IMR-90 (cell line): Measurements from ENCODE around the gene ZKSCAN8. TPM values are rescaled to one million over a fixed set of nuclear protein-coding genes. Genes with fewer than 3 reads are reported as not detected.
"Not testable (repeated sequence)": the region's sequence is repeated elsewhere in the genome, so short reads cannot be mapped to it uniquely, and the experiment has no call there.

Source experiments
- ATAC-seq: fragments of 200-7000 bp; cut with Tn5 transposase; 2 replicates; pipeline ENCODE4 v1.9.1; 2020; ENCODE audit warnings: low read depth, mild to moderate bottlenecking, moderate library complexity
- BruUV-seq: library from RNA; stranded (reverse); fragments of 400-500 nt; replicated peaks from 2 replicates; lab custom pipeline; 2021; lab: Mats Ljungman, UMichigan
- CTCF ChIA-PET: fragments of 300-600 bp; formaldehyde crosslinking; extraction: SDS; loops from one replicate; lab custom pipeline; 2021; ENCODE audit warnings: antibody characterized with exemption; lab: Yijun Ruan, JAX
- POLR2A ChIA-PET: fragments of 300-600 bp; sonication (Branson Sonifier 250); formaldehyde crosslinking; loops from one replicate; lab custom pipeline; 2022; ENCODE audit warnings: antibody characterized with exemption; ENCODE audit not compliant: unreplicated experiment; lab: Charles Lee
- DNase-seq: peaks from one replicate; pipeline ENCODE4 v3.0.0; 2013
- H2AFZ ChIP-seq: replicated peaks from 2 replicates; pipeline ENCODE3; 2013; ENCODE audit warnings: low read length, mild to moderate bottlenecking; ENCODE audit not compliant: poor library complexity
- H2AK5ac ChIP-seq: 2 replicates; pipeline ENCODE4 v1.6.1; 2013; ENCODE audit warnings: low read depth, low read length, inconsistent platforms
- H2AK9ac ChIP-seq: replicated peaks from 2 replicates; pipeline ENCODE3; 2013; ENCODE audit warnings: mild to moderate bottlenecking, low read depth, low read length, moderate library complexity; ENCODE audit not compliant: poor library complexity
- H2BK120ac ChIP-seq: 2 replicates; pipeline ENCODE4 v1.6.1; 2013; ENCODE audit warnings: low read depth, low read length, inconsistent platforms
- H2BK15ac ChIP-seq: 3 replicates; pipeline ENCODE4 v1.6.1; 2013; ENCODE audit warnings: low read depth, low read length, inconsistent platforms
- H2BK20ac ChIP-seq: 2 replicates; pipeline ENCODE4 v1.6.1; 2013; ENCODE audit warnings: low read depth, mild to moderate bottlenecking, inconsistent platforms, low read length, moderate library complexity
- H2BK5ac ChIP-seq: 2 replicates; pipeline ENCODE4 v1.6.1; 2013; ENCODE audit warnings: mild to moderate bottlenecking, low read depth, low read length, inconsistent platforms; ENCODE audit not compliant: poor library complexity, severe bottlenecking
- H3K14ac ChIP-seq: replicated peaks from 2 replicates; pipeline ENCODE4 v1.6.1; 2013; ENCODE audit warnings: low read depth, low read length, inconsistent platforms
- H3K18ac ChIP-seq: 2 replicates; pipeline ENCODE4 v1.6.1; 2013; ENCODE audit warnings: low read depth, low read length, control low read depth
- H3K23ac ChIP-seq: 2 replicates; pipeline ENCODE4 v1.6.1; 2013; ENCODE audit warnings: low read depth, low read length, inconsistent platforms
- H3K27ac ChIP-seq: 2 replicates; pipeline ENCODE4 v1.5.1; 2013; ENCODE audit warnings: mild to moderate bottlenecking, control low read depth, low read length; ENCODE audit not compliant: insufficient read depth
- H3K27me3 ChIP-seq: 2 replicates; pipeline ENCODE4 v1.6.1; 2013; ENCODE audit warnings: low read length; ENCODE audit not compliant: control insufficient read depth, insufficient read depth
- H3K36me3 ChIP-seq: 2 replicates; pipeline ENCODE4 v1.6.1; 2013; ENCODE audit warnings: low read length, mixed read lengths; ENCODE audit not compliant: control insufficient read depth, insufficient read depth
- H3K4ac ChIP-seq: 2 replicates; pipeline ENCODE4 v1.6.1; 2013; ENCODE audit warnings: low read depth, low read length, inconsistent platforms
- H3K4me1 ChIP-seq: 2 replicates; pipeline ENCODE4 v1.6.1; 2013; ENCODE audit warnings: low read length, mixed read lengths; ENCODE audit not compliant: control insufficient read depth, insufficient read depth
- H3K4me2 ChIP-seq: 2 replicates; pipeline ENCODE4 v1.6.1; 2013; ENCODE audit warnings: low read depth, mild to moderate bottlenecking, control low read depth, low read length, moderate library complexity
- H3K4me3 ChIP-seq: 2 replicates; pipeline ENCODE4 v1.5.1; 2013; ENCODE audit warnings: low read depth, mild to moderate bottlenecking, control low read depth, low read length, moderate library complexity; ENCODE audit not compliant: insufficient read depth
- H3K56ac ChIP-seq: 2 replicates; pipeline ENCODE4 v1.6.1; 2013; ENCODE audit warnings: low read length, inconsistent platforms; ENCODE audit not compliant: insufficient read depth; ENCODE audit errors: extremely low read depth
- H3K79me1 ChIP-seq, 2 experiments: 2 replicates each; pipeline ENCODE4 v1.6.1; 2013; ENCODE audit warnings: low read length in 2 of 2, inconsistent platforms in 1 of 2, low read depth in 1 of 2
- H3K9ac ChIP-seq: 2 replicates; pipeline ENCODE4 v1.6.1; 2013; ENCODE audit warnings: low read depth, low read length, control low read depth
- H3K9me1 ChIP-seq: 2 replicates; pipeline ENCODE4 v1.6.1; 2013; ENCODE audit warnings: low read length, inconsistent platforms; ENCODE audit not compliant: insufficient read depth
- H3K9me3 ChIP-seq: 2 replicates; pipeline ENCODE4 v1.6.1; 2013; ENCODE audit warnings: low read length; ENCODE audit not compliant: control insufficient read depth, insufficient read depth
- H4K20me1 ChIP-seq: 2 replicates; pipeline ENCODE4 v1.6.1; 2013; ENCODE audit warnings: low read length, inconsistent platforms; ENCODE audit not compliant: insufficient read depth
- H4K5ac ChIP-seq: 2 replicates; pipeline ENCODE4 v1.6.1; 2013; ENCODE audit warnings: mild to moderate bottlenecking, low read depth, low read length, control low read depth
- H4K8ac ChIP-seq, 2 experiments: 2 replicates each; pipeline ENCODE4 v1.6.1; 2013; ENCODE audit warnings: low read depth in 2 of 2, low read length in 2 of 2, control low read depth in 1 of 2, inconsistent platforms in 1 of 2
- H4K91ac ChIP-seq: 2 replicates; pipeline ENCODE4 v1.6.1; 2013; ENCODE audit warnings: low read depth, low read length, inconsistent platforms; ENCODE audit not compliant: insufficient read depth
- WGBS, 2 experiments: methylation state at CpG; one replicate each; pipeline versions ENCODE4 v1.1.5 to v1.1.7; 2013; ENCODE audit warnings: missing lambda C conversion rate in 2 of 2; ENCODE audit not compliant: insufficient read length in 1 of 2; ENCODE audit errors: extremely low coverage in 2 of 2; 5-methylcytosine and 5-hydroxymethylcytosine counted together
- dilution Hi-C: fragments of 300-500 bp; cut with HindIII; formaldehyde crosslinking; loops from one replicate; pipeline ENCODE4 v1.14.3; 2018; ENCODE audit warnings: low sequenced_read_pairs; ENCODE audit not compliant: unreplicated experiment
- in situ Hi-C: fragments of 300-500 bp; cut with MboI; formaldehyde crosslinking; loops from 3 replicates; pipeline ENCODE4 v1.14.3; 2019; ENCODE audit warnings: low sequenced_read_pairs, inconsistent platforms, mixed read lengths
- intact Hi-C: fragments of 100-400 bp; cut with micrococcal nuclease; formaldehyde crosslinking; loops from 2 replicates; pipeline ENCODE4 v1.10.0; 2022
- polyA plus RNA-seq, 3 experiments: library from polyadenylated mRNA; depleted of rRNA; stranded (reverse); fragments of >200 nt; gene quantifications; 2 replicates each; pipeline ENCODE4 v1.2.3, GENCODE V29; 2012; ENCODE audit warnings: low replicate concordance in 1 of 3
- total RNA-seq: library from RNA; depleted of rRNA; stranded (reverse); fragments of >200 nt; gene quantifications from 2 replicates; pipeline ENCODE4 v1.2.3, GENCODE V29; 2012

The ZKSCAN8 gene
- total and polyA plus RNA-seq, 2 of the 4 experiments (the other 2 are of a cell fraction): 8.3 to 22.8 TPM

- ATAC-seq, dilution Hi-C loops, H4K91ac ChIP-seq, H3K27me3 ChIP-seq, POLR2A ChIA-PET, H2BK120ac ChIP-seq, H3K4me3 ChIP-seq, H3K23ac ChIP-seq, H4K8ac ChIP-seq, H4K5ac ChIP-seq, in situ Hi-C loops, CTCF ChIA-PET, H3K14ac ChIP-seq, H3K56ac ChIP-seq, H2AFZ ChIP-seq, H3K9me1 ChIP-seq, H4K20me1 ChIP-seq, DNase-seq, H2BK20ac ChIP-seq, H3K4ac ChIP-seq, H3K9ac ChIP-seq, H2AK9ac ChIP-seq, H2BK5ac ChIP-seq, H2BK15ac ChIP-seq, H3K4me2 ChIP-seq, H3K27ac ChIP-seq, H2AK5ac ChIP-seq, intact Hi-C loops, H3K18ac ChIP-seq, BruUV-seq, H3K4me1 ChIP-seq, H3K9me3 ChIP-seq: not testable (repeated sequence)
- Histone ChIP-seq H3K79me1 (peaks cover 17 to 30% of the 10 kb centered on the region in 2 experiments), H3K36me3 (peaks cover 24% of the 10 kb centered on the region)
- no CpG with 5 or more reads among the region's 5 CpGs for WGBS, 2 experiments
Measured at GRCh38 chr6:28122283-28122682, 19.4 kb upstream of the ZKSCAN8 start.
